Uterus (tissue), 4 donors: ENCODE results near the gene WSCD2. TPM values are rescaled to one million over a fixed set of nuclear protein-coding genes. Genes with fewer than 3 reads are reported as not detected.

Experiments used
- DNase-seq, 2 donors: peaks; one replicate each; pipeline ENCODE4 v3.0.0-alpha.2; 2019 to 2020
- H3K27ac ChIP-seq, 2 donors: fragments of 200-600 bp; sonication (generic); 1 replicate in 1 of 2; 2 replicates in 1 of 2; pipeline ENCODE4 v1.5.1; 2016 to 2018
- H3K27me3 ChIP-seq, 2 donors: fragments of 200-600 bp; sonication (generic); one replicate each; pipeline ENCODE4 v1.5.1; 2018 to 2019; ENCODE audit warnings: control low read depth in 1 of 2
- H3K36me3 ChIP-seq, 2 donors: fragments of 200-600 bp; sonication (generic); one replicate each; pipeline ENCODE4 v1.5.1; 2019; ENCODE audit warnings: control low read depth in 1 of 2
- H3K4me1 ChIP-seq, 2 donors: fragments of 200-600 bp; sonication (generic); one replicate each; pipeline ENCODE4 v1.5.1; 2018 to 2019; ENCODE audit warnings: control low read depth in 1 of 2
- H3K4me3 ChIP-seq, 2 donors: fragments of 200-600 bp; sonication (generic); 1 replicate in 1 of 2; 2 replicates in 1 of 2; pipeline ENCODE4 v1.5.1; 2018 to 2019; ENCODE audit warnings: mild to moderate bottlenecking in 1 of 2
- H3K9me3 ChIP-seq, 2 donors: fragments of 200-600 bp; sonication (generic); one replicate each; pipeline ENCODE4 v1.5.1; 2019; ENCODE audit warnings: control low read depth in 1 of 2
- POLR2A ChIP-seq, 2 donors: fragments of 450-650 bp; IDR thresholded peaks; one replicate each; pipeline ENCODE4 v1.6.1; 2016; ENCODE audit warnings: antibody characterized with exemption in 2 of 2, mild to moderate bottlenecking in 1 of 2, moderate library complexity in 1 of 2
- intact Hi-C: fragments of 100-400 bp; cut with DNase I; formaldehyde crosslinking; loops from one replicate; pipeline ENCODE4 v1.15.1; 2023; ENCODE audit warnings: low total_unique reads
- total RNA-seq, 4 donors: library from RNA; depleted of rRNA in 3 of 4; stranded (reverse); fragments of >200 nt in 3 of 4; gene quantifications; one replicate each; pipeline versions ENCODE4 v1.1.0 to v1.2.4, GENCODE V29; 2014 to 2023
- TF ChIP-seq, protein P1 (sequence below), 4 experiments: fragments of 200-600 bp in 2 of 4; fragments of 450-650 bp in 2 of 4; sonication (generic) in 2 of 4; IDR thresholded peaks; one replicate each; pipeline ENCODE4 v1.5.1; 2016 to 2019; ENCODE audit warnings: antibody characterized with exemption in 4 of 4, mild to moderate bottlenecking in 2 of 4, moderate library complexity in 1 of 4
- donor health status: DM: yes; HTN: yes; CAD: no.

The WSCD2 gene
- total RNA-seq, 4 donors from 2014 or later: 3.3 to 65.3 (median 17.2) TPM

DNA sequence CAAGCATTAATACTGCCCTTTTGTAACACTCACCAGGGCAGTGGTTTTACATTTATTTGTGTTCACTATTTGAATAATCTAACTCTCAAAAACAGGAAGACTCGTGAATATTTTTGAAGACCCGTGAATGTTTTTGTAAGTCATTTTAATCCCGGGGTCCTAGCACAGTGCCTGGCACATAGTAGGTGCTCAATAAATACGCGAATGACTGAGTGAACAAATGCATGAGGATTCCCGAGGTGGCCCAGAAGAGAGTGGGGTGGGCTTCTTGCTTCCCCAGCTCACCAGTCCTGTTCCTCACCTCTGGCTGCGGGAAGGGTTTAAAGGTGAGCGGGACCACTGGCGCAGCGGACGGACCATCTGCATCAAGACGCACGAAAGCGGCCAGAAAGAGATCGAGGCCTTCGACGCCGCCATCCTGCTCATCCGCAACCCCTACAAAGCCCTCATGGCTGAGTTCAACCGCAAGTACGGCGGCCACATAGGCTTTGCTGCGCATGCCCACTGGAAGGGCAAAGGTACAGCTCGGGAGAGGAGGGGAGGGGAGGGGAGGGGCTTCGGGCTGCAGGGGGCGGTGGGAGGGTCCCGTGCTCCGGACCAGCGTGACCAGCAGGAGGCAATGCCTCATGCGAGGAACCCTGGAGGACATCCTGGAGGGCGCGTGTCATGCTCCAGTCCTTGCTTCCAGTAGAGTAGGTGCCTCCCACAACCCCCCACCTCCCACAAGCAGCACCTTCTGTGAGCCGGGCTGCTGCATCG is 111.1 kb downstream of the WSCD2 start:
- Histone ChIP-seq H3K4me3 (no peak overlapping the region), H3K27ac (no peak overlapping the region), H3K36me3 (no peaks in the 10 kb centered on the region), H3K4me1 (no peaks in the 10 kb centered on the region), H3K9me3 (no peaks in the 10 kb centered on the region), H3K27me3 (no peaks in the 10 kb centered on the region)
- no peak for DNase-seq
- intact Hi-C loops: no loop called here
- no peak for TF ChIP-seq POLR2A (IDR thresholded peaks at IDR 0.05)
- TF ChIP-seq, protein P1, sequence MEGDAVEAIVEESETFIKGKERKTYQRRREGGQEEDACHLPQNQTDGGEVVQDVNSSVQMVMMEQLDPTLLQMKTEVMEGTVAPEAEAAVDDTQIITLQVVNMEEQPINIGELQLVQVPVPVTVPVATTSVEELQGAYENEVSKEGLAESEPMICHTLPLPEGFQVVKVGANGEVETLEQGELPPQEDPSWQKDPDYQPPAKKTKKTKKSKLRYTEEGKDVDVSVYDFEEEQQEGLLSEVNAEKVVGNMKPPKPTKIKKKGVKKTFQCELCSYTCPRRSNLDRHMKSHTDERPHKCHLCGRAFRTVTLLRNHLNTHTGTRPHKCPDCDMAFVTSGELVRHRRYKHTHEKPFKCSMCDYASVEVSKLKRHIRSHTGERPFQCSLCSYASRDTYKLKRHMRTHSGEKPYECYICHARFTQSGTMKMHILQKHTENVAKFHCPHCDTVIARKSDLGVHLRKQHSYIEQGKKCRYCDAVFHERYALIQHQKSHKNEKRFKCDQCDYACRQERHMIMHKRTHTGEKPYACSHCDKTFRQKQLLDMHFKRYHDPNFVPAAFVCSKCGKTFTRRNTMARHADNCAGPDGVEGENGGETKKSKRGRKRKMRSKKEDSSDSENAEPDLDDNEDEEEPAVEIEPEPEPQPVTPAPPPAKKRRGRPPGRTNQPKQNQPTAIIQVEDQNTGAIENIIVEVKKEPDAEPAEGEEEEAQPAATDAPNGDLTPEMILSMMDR (IDR thresholded peaks at IDR 0.05): no peak

DNA sequence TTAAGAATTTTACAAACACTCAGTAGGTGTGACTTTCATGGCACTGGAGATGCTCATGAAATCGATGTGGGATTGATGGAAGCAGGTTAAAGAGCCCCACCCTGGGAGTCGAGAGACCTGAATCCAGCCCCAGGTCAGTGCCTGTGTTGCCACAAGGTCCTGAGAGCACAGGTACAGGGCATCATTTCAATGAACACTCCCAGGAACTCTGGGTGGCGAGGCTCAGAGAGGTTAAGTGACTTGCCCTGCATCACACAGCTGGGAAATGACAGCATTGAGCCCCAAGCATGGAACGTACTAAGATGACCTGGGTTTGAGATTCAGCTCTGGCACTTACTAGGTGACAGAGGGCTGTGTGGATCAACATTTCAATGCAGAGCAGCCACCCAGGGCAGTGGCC is 111.8 kb downstream of the WSCD2 start:
- intact Hi-C loops: no loop called here
- no peak overlapping the region for H3K27ac ChIP-seq
- H3K36me3 ChIP-seq: no peaks in the 10 kb centered on the region
- H3K4me1 ChIP-seq: no peaks in the 10 kb centered on the region
- H3K4me3 ChIP-seq: no peak overlapping the region
- H3K9me3 ChIP-seq: no peaks in the 10 kb centered on the region
- TF ChIP-seq, protein P1 (IDR thresholded peaks at IDR 0.05): no peak
- no peak for TF ChIP-seq POLR2A (IDR thresholded peaks at IDR 0.05)
- H3K27me3 ChIP-seq: no peaks in the 10 kb centered on the region
- DNase-seq: no peak

DNA sequence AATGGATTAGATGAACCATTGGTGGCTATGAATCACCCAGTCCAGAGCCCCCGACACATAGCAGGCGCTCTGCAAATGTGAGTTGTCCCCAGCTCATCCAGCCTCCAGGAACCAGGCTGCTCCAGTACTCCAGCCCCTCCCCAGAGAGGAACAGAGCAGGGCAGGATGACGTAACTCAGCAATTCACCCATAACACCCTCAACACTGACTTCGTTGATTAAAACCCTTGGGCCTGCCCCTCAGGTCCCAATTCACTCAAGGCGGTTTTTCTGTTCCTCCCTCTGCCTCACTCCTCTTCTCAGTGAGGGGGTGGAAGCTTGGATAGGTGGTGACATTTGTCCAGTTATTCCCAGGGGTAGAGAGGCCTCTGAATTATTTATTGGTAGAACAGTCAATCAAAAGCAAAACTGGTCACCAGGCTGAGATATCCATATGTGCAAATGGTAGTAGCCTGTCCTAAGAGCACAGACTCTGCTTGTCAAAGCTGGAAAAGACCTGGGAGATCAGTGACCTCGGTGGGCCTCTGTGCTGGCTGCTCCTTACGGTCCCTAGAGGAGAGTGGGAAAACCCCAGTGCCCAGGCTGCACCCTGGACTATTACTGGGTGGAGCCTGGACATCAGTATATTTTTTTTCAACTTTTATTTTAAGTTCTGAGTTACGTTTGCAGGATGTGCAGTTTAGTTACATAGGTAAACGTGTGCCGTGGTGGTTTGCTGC is 113.1 kb downstream of the WSCD2 start:
- no peaks in the 10 kb centered on the region for H3K9me3 ChIP-seq
- TF ChIP-seq, protein P1 (IDR thresholded peaks at IDR 0.05): no peak
- TF ChIP-seq POLR2A (IDR thresholded peaks at IDR 0.05): no peak
- intact Hi-C loops: no loop called here

DNA sequence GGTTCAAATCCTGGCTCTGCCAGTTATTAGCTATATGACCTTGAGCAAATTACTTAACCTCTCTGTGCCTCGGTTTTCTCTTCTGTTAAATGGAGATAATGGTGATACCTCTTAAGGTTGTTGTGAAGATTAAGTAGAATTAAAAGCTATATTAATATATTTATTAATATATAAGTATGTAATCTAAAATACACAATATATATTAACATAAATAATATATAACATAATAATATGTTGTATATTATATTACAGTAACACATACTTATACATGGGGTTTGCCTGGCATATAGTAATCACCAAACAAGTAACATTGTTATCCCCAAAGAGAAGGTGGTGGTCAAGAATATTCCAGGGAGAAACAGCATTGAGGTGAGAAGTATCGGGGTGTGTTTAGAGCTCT is 118.0 kb downstream of the WSCD2 start:
- no peak overlapping the region for H3K27ac ChIP-seq
- intact Hi-C loops: no loop called here
- no peak overlapping the region for H3K4me3 ChIP-seq
- H3K4me1 ChIP-seq: no peaks in the 10 kb centered on the region
- no peaks in the 10 kb centered on the region for H3K9me3 ChIP-seq
- H3K27me3 ChIP-seq: no peaks in the 10 kb centered on the region
- no peaks in the 10 kb centered on the region for H3K36me3 ChIP-seq
- TF ChIP-seq POLR2A (IDR thresholded peaks at IDR 0.05): no peak
- TF ChIP-seq, protein P1 (IDR thresholded peaks at IDR 0.05): no peak
- no peak for DNase-seq

More for the DNA sequence above, 113.1 kb downstream of the WSCD2 start:
- DNase-seq: no peak
- Histone ChIP-seq H3K4me1 (no peaks in the 10 kb centered on the region), H3K36me3 (no peaks in the 10 kb centered on the region), H3K27ac (no peak overlapping the region), H3K27me3 (no peaks in the 10 kb centered on the region), H3K4me3 (no peak overlapping the region)

DNA sequence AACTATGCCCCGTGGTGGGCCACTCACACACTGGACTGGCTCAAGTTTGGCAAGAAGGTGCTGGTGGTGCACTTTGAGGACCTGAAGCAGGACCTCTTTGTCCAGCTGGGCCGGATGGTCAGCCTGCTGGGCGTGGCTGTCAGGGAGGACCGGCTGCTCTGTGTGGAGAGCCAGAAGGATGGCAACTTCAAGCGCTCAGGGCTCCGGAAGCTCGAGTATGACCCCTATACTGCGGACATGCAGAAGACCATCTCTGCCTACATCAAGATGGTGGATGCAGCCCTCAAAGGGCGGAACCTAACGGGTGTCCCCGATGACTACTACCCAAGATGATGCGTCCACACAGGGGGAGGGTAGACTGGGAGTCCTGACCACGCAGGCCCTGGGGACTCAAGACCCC is 118.9 kb downstream of the WSCD2 start:
- no peaks in the 10 kb centered on the region for H3K36me3 ChIP-seq
- TF ChIP-seq, protein P1 (IDR thresholded peaks at IDR 0.05): no peak
- TF ChIP-seq POLR2A (IDR thresholded peaks at IDR 0.05): no peak
- H3K4me3 ChIP-seq: no peak overlapping the region
- H3K27ac ChIP-seq: no peak overlapping the region
- no peaks in the 10 kb centered on the region for H3K4me1 ChIP-seq
- no peak for DNase-seq
- no peaks in the 10 kb centered on the region for H3K27me3 ChIP-seq
- no peaks in the 10 kb centered on the region for H3K9me3 ChIP-seq
- intact Hi-C loops: no loop called here
